ENCODE results near the gene ARHGEF28. TPM values are rescaled to one million over a fixed set of nuclear protein-coding genes. Genes with fewer than 3 reads are reported as not detected.

The ARHGEF28 gene
- total RNA-seq, 1 donor from 2014 or later, result 9.3 TPM

GRCh38 chr5:73623060-73623459, 2.9 kb upstream of the ARHGEF28 start:
- no peaks in the 10 kb centered on the region for H3K36me3 Mint-ChIP-seq (ENCODE audit: low read depth)
- H3K9me3 Mint-ChIP-seq (ENCODE audit: low read depth), result no peaks in the 10 kb centered on the region
- no peak overlapping the region for H3K27ac Mint-ChIP-seq (ENCODE audit: unreplicated experiment)
- H3K4me3 Mint-ChIP-seq (ENCODE audit: unreplicated experiment), result no peak overlapping the region
- no peak for DNase-seq (ENCODE audit: low spot score)
- no peaks in the 10 kb centered on the region for H3K27me3 Mint-ChIP-seq (ENCODE audit: low read depth)
- TF ChIP-seq CTCF (IDR thresholded peaks at IDR 0.05), result no peak
- H3K4me1 Mint-ChIP-seq (ENCODE audit: low read depth), result peaks cover 23% of the 10 kb centered on the region

- Mint-ChIP-seq H3K27me3 (ENCODE audit: low read depth) (no peaks in the 10 kb centered on the region), H3K9me3 (ENCODE audit: low read depth) (no peaks in the 10 kb centered on the region), H3K4me3 (ENCODE audit: unreplicated experiment) (no peak overlapping the region), H3K4me1 (ENCODE audit: low read depth) (peaks cover 30% of the 10 kb centered on the region), H3K27ac (ENCODE audit: unreplicated experiment) (no peak overlapping the region), H3K36me3 (ENCODE audit: low read depth) (no peaks in the 10 kb centered on the region)
- no peak for TF ChIP-seq CTCF (IDR thresholded peaks at IDR 0.05)
- DNase-seq (ENCODE audit: low spot score), result no peak
Observed at GRCh38 chr5:73623901-73624404, 2.0 kb upstream of the ARHGEF28 start.

- no peaks in the 10 kb centered on the region for H3K36me3 Mint-ChIP-seq (ENCODE audit: low read depth)
- H3K4me1 Mint-ChIP-seq (ENCODE audit: low read depth), result peaks cover 31% of the 10 kb centered on the region
- DNase-seq (ENCODE audit: low spot score), result no peak
- H3K4me3 Mint-ChIP-seq (ENCODE audit: unreplicated experiment), result no peak overlapping the region
- no peaks in the 10 kb centered on the region for H3K9me3 Mint-ChIP-seq (ENCODE audit: low read depth)
- no peaks in the 10 kb centered on the region for H3K27me3 Mint-ChIP-seq (ENCODE audit: low read depth)
- TF ChIP-seq CTCF (IDR thresholded peaks at IDR 0.05), result no peak
- no peak overlapping the region for H3K27ac Mint-ChIP-seq (ENCODE audit: unreplicated experiment)
Observed at GRCh38 chr5:73624888-73625287, 1.1 kb upstream of the ARHGEF28 start.

- Mint-ChIP-seq H3K27me3 (ENCODE audit: low read depth) (no peaks in the 10 kb centered on the region), H3K36me3 (ENCODE audit: low read depth) (no peaks in the 10 kb centered on the region), H3K4me3 (ENCODE audit: unreplicated experiment) (peak overlapping the region; percentile 62), H3K4me1 (ENCODE audit: low read depth) (peaks cover 31% of the 10 kb centered on the region), H3K9me3 (ENCODE audit: low read depth) (no peaks in the 10 kb centered on the region), H3K27ac (ENCODE audit: unreplicated experiment) (peak overlapping the region; percentile 34)
- no peak for DNase-seq (ENCODE audit: low spot score)
- TF ChIP-seq CTCF (IDR thresholded peaks at IDR 0.05), result peak; percentile 7
Observed at GRCh38 chr5:73625372-73625943, 538 bp upstream of the ARHGEF28 start.

GRCh38 chr5:73626814-73627313, 868 bp downstream of the ARHGEF28 start:
- no peaks in the 10 kb centered on the region for H3K27me3 Mint-ChIP-seq (ENCODE audit: low read depth)
- H3K4me1 Mint-ChIP-seq (ENCODE audit: low read depth), result peaks cover 36% of the 10 kb centered on the region
- H3K9me3 Mint-ChIP-seq (ENCODE audit: low read depth), result no peaks in the 10 kb centered on the region
- TF ChIP-seq CTCF (IDR thresholded peaks at IDR 0.05), result no peak
- DNase-seq (ENCODE audit: low spot score), result no peak
- H3K27ac Mint-ChIP-seq (ENCODE audit: unreplicated experiment), result peak overlapping the region; percentile 41
- peak overlapping the region; percentile 71 for H3K4me3 Mint-ChIP-seq (ENCODE audit: unreplicated experiment)
- no peaks in the 10 kb centered on the region for H3K36me3 Mint-ChIP-seq (ENCODE audit: low read depth)

Measured in chondrocyte (in vitro differentiated cells).